Neural cell (in vitro differentiated cells): ENCODE measurements around the gene PLA2G2D. TPM values are rescaled to one million over a fixed set of nuclear protein-coding genes. Genes with fewer than 3 reads are reported as not detected.

Experiments used
- H2AFZ ChIP-seq: fragments of 200-600, 300-800 bp; sonication (generic), shearing (Covaris generic); 2 replicates; pipeline ENCODE4 v1.6.0; 2014; ENCODE audit warnings: low read depth, mild to moderate bottlenecking, antibody characterized with exemption, low read length, moderate library complexity
- H3F3A ChIP-seq: fragments of 200-600 bp; shearing (Covaris generic); 2 replicates; pipeline ENCODE4 v1.6.1; 2016; ENCODE audit warnings: mild to moderate bottlenecking, moderate library complexity, mixed read lengths, antibody characterized with exemption, low read length; ENCODE audit not compliant: insufficient read depth, poor library complexity, severe bottlenecking
- H3K27ac ChIP-seq: fragments of 200-600, 300-800 bp; sonication (generic), shearing (Covaris generic); 2 replicates; pipeline ENCODE4 v1.5.1; 2014; ENCODE audit warnings: mild to moderate bottlenecking, low read length, moderate library complexity
- H3K27me3 ChIP-seq: fragments of 300-800, 200-600 bp; sonication (generic), shearing (Covaris generic); 2 replicates; pipeline ENCODE4 v1.6.0; 2014; ENCODE audit warnings: mild to moderate bottlenecking, low read depth, low read length, moderate library complexity; ENCODE audit not compliant: insufficient read depth
- H3K36me3 ChIP-seq: fragments of 300-800, 200-600 bp; sonication (generic), shearing (Covaris generic); 2 replicates; pipeline ENCODE4 v1.5.1; 2014; ENCODE audit warnings: mild to moderate bottlenecking, antibody characterized with exemption, low read length, moderate library complexity; ENCODE audit not compliant: insufficient read depth
- H3K4me2 ChIP-seq: fragments of 300-800, 200-600 bp; sonication (generic), shearing (Covaris generic); 2 replicates; pipeline ENCODE4 v1.6.0; 2014; ENCODE audit warnings: mild to moderate bottlenecking, low read length
- H3K4me3 ChIP-seq: fragments of 300-800, 200-600 bp; sonication (generic), shearing (Covaris generic); 2 replicates; pipeline ENCODE4 v1.5.1; 2014; ENCODE audit warnings: mild to moderate bottlenecking, low read length, moderate library complexity
- H3K79me2 ChIP-seq: fragments of 200-600 bp; shearing (Covaris generic); replicated peaks from 2 replicates; pipeline ENCODE4 v1.6.0; 2014; ENCODE audit warnings: mild to moderate bottlenecking, low read length, moderate library complexity; ENCODE audit not compliant: insufficient read depth
- H3K9ac ChIP-seq: fragments of 300-800, 200-600 bp; sonication (generic), shearing (Covaris generic); 2 replicates; pipeline ENCODE4 v1.6.1; 2016; ENCODE audit warnings: mild to moderate bottlenecking, low read length, mixed read lengths
- H3K9me2 ChIP-seq: fragments of 200-600 bp; shearing (Covaris generic); 2 replicates; pipeline ENCODE4 v1.6.1; 2016; ENCODE audit warnings: mild to moderate bottlenecking, low read length, mixed read lengths; ENCODE audit not compliant: insufficient read depth
- H3K9me3 ChIP-seq: fragments of 200-600, 300-800 bp; sonication (generic), shearing (Covaris generic); 2 replicates; pipeline ENCODE4 v1.6.1; 2016; ENCODE audit warnings: mild to moderate bottlenecking, mixed run types, low read length, moderate library complexity, mixed read lengths
- H4K20me1 ChIP-seq: fragments of 200-600 bp; shearing (Covaris generic); 2 replicates; pipeline ENCODE4 v1.6.1; 2016; ENCODE audit warnings: mild to moderate bottlenecking, mixed run types; ENCODE audit not compliant: insufficient read depth
- CTCF ChIP-seq: fragments of 450-650 bp; IDR thresholded peaks from 2 replicates; pipeline ENCODE4 v1.5.1; 2014; ENCODE audit warnings: antibody characterized with exemption, mild to moderate bottlenecking, moderate library complexity; ENCODE audit not compliant: poor library complexity, severe bottlenecking
- EP300 ChIP-seq: fragments of 450-650 bp; conservative IDR thresholded peaks from 2 replicates; pipeline ENCODE4 v1.6.1; 2014; ENCODE audit warnings: antibody characterized with exemption, mild to moderate bottlenecking, moderate library complexity; ENCODE audit not compliant: poor library complexity, severe bottlenecking
- EZH2 ChIP-seq: fragments of 200-600, 300-800 bp; shearing (Covaris generic), sonication (generic); IDR thresholded peaks from 2 replicates; pipeline ENCODE4 v1.6.1; 2014; ENCODE audit warnings: antibody characterized with exemption, low read length, borderline replicate concordance, mild to moderate bottlenecking; ENCODE audit not compliant: insufficient read depth, poor library complexity, severe bottlenecking
- MXI1 ChIP-seq: fragments of 450-650 bp; conservative IDR thresholded peaks from 2 replicates; pipeline ENCODE4 v1.6.1; 2014; ENCODE audit warnings: antibody characterized with exemption, mild to moderate bottlenecking; ENCODE audit not compliant: poor library complexity, severe bottlenecking
- POLR2AphosphoS5 ChIP-seq: IDR thresholded peaks from 2 replicates; pipeline ENCODE4 v1.6.1; 2012
- RAD21 ChIP-seq: fragments of 450-650 bp; conservative IDR thresholded peaks from 2 replicates; pipeline ENCODE4 v1.6.1; 2014; ENCODE audit warnings: antibody characterized with exemption, mild to moderate bottlenecking, moderate library complexity
- REST ChIP-seq: IDR thresholded peaks from 2 replicates; pipeline ENCODE4 v1.6.1; 2012; ENCODE audit warnings: borderline replicate concordance
- SMC3 ChIP-seq: fragments of 450-650 bp; conservative IDR thresholded peaks from 2 replicates; pipeline ENCODE4 v1.6.1; 2014; ENCODE audit warnings: antibody characterized with exemption, mild to moderate bottlenecking, moderate library complexity; ENCODE audit not compliant: poor library complexity
- TAF1 ChIP-seq: IDR thresholded peaks from 2 replicates; pipeline ENCODE4 v1.6.1; 2012; ENCODE audit warnings: low read depth
- polyA plus RNA-seq: library from polyadenylated mRNA; depleted of rRNA; stranded (reverse); fragments of >200 nt; gene quantifications from 2 replicates; pipeline ENCODE4 v1.2.3, GENCODE V29; 2014

Gene PLA2G2D
- polyA plus RNA-seq, 1 donor from 2014 or later = not detected

DNA sequence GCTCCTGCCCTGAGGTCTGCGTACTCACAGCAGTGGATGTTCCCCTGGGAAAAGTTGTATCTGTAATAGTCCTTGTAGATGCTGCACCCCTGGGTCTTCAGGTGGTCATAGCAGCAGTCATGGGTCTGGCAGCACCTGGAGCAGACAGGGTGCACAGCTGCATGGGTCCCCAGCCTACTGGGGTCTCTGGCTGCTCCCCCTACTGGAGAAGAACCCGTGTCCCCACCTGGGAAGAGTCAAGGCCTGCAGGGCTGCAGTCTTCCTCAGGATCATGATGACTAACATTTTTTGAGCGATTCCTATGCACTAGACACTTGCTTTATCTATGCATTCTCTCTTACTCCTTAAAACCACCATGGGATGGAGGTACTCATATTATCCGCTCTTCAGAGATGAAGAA, 3.9 kb downstream of the PLA2G2D start:
- no peaks in the 10 kb centered on the region for H4K20me1 ChIP-seq
- no peak for TF ChIP-seq RAD21
- no peak for TF ChIP-seq EZH2
- TF ChIP-seq SMC3 = no peak
- no peak for TF ChIP-seq MXI1
- TF ChIP-seq REST = no peak
- no peak for TF ChIP-seq TAF1
- no peak for TF ChIP-seq CTCF
- no peak for TF ChIP-seq POLR2AphosphoS5
- no peak for TF ChIP-seq EP300
- no peaks in the 10 kb centered on the region for H3K9me2 ChIP-seq
- no peaks in the 10 kb centered on the region for H3K36me3 ChIP-seq
- H3K9ac ChIP-seq = no peak overlapping the region
- no peaks in the 10 kb centered on the region for H3K27me3 ChIP-seq
- H3K27ac ChIP-seq = no peak overlapping the region
- no peak overlapping the region for H3K4me2 ChIP-seq
- H3F3A ChIP-seq = no peaks in the 10 kb centered on the region
- H2AFZ ChIP-seq = no peak overlapping the region
- H3K79me2 ChIP-seq = no peaks in the 10 kb centered on the region
- H3K4me3 ChIP-seq = no peak overlapping the region
- no peaks in the 10 kb centered on the region for H3K9me3 ChIP-seq

- H3K9me2 ChIP-seq = no peaks in the 10 kb centered on the region
- H3F3A ChIP-seq = no peaks in the 10 kb centered on the region
- no peak for TF ChIP-seq RAD21
- no peak for TF ChIP-seq REST
- no peak for TF ChIP-seq EP300
- TF ChIP-seq EZH2 = no peak
- TF ChIP-seq MXI1 = no peak
- TF ChIP-seq SMC3 = no peak
- no peak for TF ChIP-seq POLR2AphosphoS5
- TF ChIP-seq TAF1 = no peak
- no peak for TF ChIP-seq CTCF
- no peak overlapping the region for H3K9ac ChIP-seq
- no peak overlapping the region for H3K4me2 ChIP-seq
- no peak overlapping the region for H3K27ac ChIP-seq
- H3K27me3 ChIP-seq = no peaks in the 10 kb centered on the region
- H4K20me1 ChIP-seq = no peaks in the 10 kb centered on the region
- no peak overlapping the region for H2AFZ ChIP-seq
- H3K4me3 ChIP-seq = no peak overlapping the region
- no peaks in the 10 kb centered on the region for H3K9me3 ChIP-seq
- no peaks in the 10 kb centered on the region for H3K79me2 ChIP-seq
- H3K36me3 ChIP-seq = no peaks in the 10 kb centered on the region
Observed at GRCh38 chr1:20114021-20114648, 5.2 kb downstream of the PLA2G2D start.
